HG02588 (cell line): ENCODE results near the gene R3HDM2.

Experiments
- ATAC-seq: cut with Tn5 transposase; IDR thresholded peaks from one replicate; pipeline ENCODE4 v1.9.1; 2021; ENCODE audit warnings: mild to moderate bottlenecking, moderate library complexity; ENCODE audit not compliant: unreplicated experiment

R3HDM2 gene

DNA sequence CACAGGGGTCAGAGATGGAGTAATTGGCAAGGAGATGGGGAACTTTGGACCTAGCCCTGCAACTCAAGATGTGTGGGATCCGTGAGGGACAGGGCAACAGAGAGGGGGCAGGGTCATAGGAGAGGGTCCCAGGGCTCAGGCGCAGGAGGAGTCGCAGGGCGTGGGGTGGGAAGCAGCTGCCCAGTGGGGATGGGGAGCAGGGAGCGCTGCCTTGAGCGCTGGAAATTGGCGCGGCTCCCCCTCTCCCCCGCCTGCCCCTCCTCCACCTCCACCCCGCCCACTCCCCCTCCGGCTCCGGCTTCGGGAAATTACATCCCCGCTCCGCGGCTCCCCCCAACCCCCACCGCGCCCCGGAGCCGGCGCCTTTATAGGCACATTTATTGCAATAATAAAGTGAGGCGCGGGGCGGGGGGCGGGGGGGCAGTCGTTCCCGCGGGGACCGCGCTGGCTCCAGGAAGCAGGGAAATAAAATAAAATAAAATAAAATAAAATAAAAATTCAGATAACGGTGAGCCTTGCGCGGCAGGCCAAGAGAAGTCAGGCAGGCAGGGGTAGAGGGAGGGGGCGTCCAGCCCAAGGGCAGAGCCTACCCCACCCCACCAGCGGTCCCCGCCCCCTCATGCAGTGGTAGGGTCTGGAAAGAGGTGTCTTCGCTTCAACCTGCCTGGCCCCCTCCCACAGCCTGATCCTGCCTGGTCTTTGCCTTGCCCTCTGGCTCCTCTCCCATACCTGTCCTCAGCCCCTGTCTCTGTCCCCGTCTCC is 210.7 kb downstream of the R3HDM2 start:
- ATAC-seq: no peak

DNA sequence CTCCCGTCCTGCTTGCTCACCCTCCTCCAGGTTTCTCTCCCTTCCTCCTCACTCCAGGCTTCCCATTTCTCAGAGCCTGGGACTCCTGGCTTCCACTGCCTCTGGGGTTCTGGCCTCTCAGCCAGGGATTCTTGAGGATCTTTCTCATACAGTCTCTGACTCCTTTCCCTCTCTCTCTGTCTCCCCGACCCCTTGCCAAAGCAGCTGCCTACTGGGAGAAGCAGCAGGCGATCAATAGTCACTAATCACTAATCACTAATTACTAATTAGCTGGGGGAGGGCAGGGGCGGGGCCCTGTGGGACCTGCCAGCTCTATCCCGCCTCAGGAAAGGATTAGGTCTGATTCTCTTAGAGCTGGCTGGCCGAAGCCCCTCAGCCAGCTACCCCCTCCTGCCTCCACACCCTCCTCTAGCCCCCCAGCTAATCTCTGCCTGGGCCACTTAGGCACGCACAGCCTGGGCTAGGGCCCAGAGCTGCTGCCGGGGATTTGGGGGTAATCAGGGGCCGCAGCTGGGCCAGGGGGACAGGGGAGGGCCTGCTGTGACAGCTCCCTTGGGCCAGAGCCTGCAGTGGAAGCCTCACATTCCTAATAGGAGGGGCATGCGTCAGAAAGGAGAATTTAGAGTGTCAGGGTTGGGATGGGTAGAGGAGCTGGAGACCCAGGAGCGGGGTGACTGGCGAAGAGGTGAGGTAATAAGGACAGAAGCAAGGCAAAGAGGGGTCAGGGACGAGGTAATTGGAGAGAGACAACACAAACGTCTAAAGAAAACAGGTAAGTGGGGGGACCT is 211.4 kb downstream of the R3HDM2 start:
- no peak for ATAC-seq

DNA sequence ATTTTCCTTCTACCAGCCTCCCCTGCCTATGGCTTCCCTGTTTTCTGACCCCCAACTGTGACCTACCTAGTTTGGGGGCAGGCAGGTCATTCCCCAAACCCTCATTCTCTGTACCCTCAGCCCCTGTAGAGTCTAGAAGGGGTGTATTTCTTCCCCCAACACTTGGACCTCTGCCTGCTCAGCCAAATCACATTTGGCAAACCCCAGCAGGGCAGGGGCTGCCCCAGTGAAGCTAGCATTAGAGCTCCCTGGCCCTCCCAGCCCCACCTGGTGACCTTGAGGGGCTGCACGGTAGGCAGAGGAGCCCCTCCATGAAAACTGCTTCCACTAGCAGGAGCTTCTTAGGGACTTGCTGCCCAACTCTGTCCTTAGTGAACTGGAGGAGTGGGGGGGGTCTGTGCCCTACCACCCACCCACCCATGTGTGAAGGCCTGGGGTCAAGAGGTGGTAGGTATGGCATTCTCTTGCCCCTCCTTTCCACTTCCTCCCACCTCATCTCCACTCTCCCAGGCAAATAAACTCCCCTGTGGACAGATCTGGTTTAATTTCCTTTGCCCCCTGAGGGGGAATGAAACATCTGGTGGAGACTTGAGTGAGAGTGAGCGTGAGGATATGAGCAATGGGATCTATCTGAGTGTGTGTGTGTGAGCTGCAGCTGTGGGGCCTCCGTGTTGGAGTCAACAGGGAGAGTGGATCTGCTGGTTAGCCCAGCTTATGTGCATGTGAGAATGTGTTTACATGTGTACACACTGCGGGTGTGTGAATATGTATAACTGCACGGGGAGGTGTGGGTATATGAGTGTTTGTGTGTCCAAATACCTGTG is 212.6 kb downstream of the R3HDM2 start:
- no peak for ATAC-seq

DNA sequence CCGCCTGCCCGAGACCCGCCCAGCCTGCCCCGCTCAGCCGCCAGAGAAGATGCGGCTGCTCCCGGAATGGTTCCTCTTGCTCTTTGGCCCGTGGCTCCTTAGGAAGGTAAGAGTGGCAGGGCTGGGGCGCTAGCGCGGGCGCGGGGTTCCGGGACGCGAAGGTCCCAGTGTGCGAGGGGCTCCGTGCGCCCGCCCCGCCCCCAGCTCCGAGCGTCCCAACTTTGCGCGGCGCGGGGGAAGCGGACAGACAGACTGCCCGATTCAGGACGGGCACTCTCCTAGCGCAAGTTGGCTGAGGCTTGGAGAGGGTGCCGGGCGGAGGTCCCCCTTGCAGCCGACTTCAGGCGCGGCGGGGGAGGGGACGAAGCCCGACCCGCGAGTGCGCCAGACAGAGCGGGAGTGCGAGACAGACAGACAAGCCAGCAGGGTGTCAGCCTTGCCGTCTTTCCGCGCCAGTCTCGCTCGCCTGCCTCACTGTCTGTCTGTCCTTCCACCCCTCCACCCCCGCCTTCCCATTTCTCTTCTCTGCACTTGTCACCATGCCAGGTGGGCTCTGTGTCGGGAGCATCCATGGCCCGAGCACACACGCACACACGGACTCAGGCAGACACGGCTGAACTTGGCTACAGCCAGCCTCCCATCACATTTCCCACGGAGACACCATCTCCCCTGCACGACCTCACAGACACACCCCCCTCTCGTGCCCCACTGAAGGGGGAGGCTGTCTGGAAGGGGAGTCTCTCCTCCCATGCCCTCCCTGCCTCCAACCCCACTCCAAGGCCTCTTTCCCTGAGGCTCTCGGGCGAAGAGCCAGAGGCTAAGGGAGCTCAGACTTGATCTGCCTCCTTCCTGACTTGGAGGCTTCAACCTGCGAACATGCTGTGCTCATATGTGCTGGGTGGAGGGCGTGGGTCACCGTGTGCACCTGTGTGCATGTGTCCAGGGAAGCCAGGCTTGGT is 213.6 kb downstream of the R3HDM2 start:
- ATAC-seq: no peak

DNA sequence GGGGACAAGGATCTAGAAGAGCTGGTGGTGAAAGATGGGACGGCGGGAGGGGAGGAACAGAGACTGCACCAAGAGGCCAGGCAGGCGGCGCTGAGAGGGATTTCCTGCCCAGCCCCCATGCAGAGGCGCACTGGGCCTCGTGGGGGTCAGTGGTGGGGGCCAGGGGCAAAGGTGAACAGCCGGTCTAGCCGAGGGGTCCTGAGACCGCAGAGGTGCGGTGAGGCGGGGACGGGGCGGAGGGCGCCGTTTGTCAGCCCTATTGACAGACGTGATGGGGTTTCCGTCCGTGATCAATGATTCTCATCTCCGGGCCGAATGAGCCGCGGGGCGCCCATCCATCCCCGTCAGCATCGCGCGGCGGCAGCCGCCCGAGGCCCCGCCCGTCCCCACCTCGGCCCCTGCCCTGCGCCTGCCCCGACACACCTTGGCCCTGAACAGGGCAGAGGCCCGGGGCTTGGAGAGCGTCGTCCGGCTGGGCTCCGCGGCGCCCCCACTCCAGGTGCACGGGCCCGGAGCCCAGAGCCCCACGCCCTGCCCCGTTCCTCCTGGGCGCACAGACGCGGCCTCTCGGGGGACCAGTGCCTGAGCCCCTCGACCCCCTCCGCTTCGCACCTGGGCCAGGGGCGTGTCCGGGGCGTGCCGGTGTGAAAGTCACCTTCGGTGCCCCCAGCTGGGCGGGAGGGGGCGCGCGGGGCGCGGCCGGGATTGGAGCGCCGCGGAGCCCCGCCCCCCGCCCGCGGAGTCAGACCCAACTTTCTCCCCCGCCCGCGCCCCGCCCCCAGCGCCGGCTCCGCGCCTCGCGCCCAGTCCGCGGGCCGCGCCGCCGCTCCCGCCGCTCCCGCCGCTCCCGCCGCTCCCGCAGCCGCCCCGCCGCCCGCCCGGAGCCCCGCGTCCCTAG is 214.6 kb downstream of the R3HDM2 start, which contains the start of gene NXPH4:
TSS of gene NXPH4 (plus strand) at position 781 of the 898 bp plus-strand sequence. CDS start 176 bp downstream, outside the sequence.
- ATAC-seq: no peak

DNA sequence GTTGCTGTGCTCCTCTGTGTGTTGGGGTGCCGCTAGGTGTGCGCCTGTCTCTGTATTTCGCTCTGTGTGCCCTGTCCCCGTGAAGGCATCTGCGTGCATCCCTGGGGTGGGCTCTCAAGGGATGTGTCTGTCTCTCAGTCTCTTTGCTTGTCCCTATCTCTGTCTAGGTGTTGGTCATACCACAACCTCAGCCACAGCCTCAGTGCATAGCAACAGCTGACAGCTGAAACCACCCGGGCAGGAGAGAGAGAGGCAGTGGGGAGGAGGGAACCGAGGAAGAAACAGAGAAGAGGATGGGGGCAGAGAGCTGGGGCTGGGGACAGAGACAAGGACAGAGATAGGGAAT is 215.2 kb downstream of the R3HDM2 start:
- ATAC-seq: peak; percentile 39

DNA sequence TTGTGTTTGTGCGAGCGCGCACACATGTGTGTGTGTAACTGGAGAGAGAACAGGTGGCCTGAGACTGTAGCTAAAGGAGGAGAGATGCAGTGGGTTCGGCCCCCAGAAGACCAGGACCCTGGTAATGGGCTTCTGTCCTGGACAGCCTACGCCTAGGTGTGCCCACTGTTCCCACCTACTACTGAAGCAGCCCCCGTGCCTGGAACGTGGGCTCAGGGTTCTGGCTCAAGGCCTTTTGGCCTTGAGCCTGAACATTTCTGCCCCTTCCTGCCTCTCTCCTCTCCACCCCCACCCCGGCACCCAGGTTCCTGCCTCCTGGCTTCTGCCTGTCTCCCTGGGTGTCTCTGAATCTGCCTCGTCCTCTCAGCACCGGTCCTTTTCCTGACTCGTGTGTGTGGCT is 215.8 kb downstream of the R3HDM2 start:
- no peak for ATAC-seq

DNA sequence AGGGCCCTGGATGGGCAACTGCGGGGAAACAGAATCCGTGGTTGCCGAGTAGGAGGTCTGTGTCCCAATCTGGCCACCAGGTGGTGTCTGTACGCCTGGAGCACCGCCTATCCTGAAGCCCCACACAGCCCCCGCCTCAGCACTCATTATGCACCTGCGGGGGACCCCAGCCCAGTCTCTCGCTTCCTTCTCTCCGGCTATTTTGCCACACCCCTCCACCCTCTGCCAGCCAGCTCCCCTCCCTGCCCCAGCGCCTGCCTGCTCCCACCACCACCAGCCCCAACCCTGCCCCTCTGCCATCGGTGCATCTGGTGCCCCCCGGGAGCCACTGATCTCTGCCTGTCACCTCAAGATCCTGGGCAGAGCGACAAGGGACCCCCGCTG is 216.5 kb downstream of the R3HDM2 start:
- peak; percentile 42 for ATAC-seq

DNA sequence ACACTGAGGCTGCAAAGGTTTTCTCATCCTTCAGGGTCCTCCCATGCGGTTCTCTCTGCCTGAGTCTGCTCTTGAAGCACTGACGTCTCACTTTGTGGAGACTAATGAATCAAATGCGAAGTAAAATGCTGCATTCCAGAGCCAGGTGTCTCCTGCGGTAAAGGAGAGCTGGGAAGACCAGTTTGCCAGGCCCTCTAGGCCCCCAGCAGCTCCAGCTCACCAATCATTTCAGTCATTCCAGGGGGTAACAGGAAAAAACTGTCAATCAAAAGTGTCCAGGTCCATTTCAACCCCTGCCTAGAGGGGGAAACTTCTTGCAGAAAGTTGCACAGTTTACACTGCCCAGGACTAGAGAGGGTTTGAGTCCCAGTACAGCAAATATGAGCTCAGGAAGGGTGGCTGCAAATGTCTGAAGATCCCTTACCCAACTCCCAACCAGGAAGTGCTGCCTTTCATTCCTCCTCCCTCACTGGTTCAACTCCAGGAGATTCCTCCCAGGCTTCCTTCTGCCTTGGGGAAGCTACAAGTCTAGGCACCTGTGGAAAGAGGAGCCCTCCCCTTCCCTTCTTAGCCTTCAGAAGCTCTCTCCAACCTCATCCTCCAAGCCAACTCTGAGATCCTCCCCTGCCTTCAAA is 217.0 kb downstream of the R3HDM2 start:
- no peak for ATAC-seq

DNA sequence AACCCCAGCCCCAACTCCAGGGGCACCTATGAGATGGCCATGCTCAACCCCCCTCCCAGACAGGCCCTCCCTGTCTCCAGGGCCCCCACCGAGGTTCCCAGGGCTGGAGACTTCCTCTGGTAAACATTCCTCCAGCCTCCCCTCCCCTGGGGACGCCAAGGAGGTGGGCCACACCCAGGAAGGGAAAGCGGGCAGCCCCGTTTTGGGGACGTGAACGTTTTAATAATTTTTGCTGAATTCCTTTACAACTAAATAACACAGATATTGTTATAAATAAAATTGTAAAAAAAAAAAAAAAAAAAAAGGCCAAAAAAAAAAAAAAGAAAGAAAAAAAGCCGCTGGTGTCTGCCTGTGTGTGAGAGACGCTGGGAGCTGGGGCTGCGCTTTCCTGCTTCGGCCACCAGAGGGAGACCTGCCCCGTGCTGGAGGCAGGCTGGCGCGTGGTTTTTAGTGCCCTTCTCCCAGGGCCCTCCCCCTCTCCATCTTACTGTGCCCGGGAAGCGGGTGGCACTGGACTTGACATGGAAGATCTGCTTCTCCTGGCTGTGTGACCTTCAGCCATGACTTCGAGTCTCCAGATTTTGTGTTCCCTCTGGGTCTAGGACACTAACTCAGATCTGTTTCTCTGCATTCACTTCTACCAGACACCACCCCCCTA is 217.7 kb downstream of the R3HDM2 start:
- no peak for ATAC-seq

DNA sequence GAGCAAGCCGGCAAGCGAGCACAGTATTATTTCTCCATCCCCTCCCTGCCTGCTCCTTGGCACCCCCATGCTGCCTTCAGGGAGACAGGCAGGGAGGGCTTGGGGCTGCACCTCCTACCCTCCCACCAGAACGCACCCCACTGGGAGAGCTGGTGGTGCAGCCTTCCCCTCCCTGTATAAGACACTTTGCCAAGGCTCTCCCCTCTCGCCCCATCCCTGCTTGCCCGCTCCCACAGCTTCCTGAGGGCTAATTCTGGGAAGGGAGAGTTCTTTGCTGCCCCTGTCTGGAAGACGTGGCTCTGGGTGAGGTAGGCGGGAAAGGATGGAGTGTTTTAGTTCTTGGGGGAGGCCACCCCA is 218.2 kb downstream of the R3HDM2 start:
- ATAC-seq: no peak

DNA sequence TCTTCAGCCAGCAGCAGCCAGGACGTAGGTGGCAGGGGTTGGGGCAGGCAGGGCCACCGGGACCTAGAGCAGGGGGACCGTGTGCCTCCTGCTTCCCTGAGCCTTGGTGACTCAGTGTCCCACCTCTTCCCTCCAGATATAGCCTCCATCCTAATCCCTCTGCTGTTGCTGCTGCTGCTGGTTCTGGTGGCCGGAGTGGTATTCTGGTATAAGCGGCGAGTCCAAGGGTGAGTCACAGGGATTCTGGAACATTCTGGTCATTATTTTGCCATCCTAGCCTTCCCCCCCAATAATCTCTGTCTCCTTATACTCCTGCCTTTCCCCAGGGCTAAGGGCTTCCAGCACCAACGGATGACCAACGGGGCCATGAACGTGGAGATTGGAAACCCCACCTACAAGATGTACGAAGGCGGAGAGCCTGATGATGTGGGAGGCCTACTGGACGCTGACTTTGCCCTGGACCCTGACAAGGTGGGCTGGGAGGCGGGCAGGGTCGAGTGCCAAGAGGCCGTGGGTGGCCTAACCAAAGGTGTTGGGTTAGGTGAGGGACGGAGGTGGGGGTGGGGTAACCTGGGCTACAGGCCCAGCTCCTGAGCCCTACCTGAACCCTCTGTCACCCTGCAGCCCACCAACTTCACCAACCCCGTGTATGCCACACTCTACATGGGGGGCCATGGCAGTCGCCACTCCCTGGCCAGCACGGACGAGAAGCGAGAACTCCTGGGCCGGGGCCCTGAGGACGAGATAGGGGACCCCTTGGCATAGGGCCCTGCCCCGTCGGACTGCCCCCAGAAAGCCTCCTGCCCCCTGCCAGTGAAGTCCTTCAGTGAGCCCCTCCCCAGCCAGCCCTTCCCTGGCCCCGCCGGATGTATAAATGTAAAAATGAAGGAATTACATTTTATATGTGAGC is 218.8 kb downstream of the R3HDM2 start:
- ATAC-seq: no peak

DNA sequence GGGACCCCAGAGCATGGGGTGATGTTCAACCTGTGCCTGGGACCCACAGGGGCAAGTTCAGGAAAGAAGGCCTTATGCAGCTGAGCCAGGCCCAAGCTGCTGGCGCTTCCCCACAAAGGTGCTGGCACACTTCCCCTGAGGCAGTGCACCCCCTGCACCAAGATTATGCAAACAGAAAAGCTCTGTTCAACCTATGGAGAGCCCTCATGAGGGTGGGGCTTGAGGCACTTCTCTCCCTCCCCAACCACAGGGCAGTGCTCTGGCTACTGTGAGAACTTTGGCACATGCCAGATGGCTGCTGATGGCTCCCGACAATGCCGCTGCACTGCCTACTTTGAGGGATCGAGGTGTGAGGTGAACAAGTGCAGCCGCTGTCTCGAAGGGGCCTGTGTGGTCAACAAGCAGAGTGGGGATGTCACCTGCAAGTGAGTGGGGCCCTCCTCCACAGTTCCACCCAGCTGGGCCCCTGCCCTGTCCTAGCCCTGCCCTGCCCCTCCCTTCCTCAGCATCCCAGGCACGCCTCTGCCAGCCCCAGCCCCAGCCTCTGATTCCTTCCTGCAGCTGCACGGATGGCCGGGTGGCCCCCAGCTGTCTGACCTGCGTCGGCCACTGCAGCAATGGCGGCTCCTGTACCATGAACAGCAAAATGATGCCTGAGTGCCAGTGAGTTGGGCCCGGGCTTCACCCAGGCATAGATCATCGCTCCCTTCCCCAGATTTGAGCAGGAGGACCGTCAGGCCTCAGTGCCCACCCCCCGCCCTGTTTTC is 219.7 kb downstream of the R3HDM2 start:
- ATAC-seq: no peak

DNA sequence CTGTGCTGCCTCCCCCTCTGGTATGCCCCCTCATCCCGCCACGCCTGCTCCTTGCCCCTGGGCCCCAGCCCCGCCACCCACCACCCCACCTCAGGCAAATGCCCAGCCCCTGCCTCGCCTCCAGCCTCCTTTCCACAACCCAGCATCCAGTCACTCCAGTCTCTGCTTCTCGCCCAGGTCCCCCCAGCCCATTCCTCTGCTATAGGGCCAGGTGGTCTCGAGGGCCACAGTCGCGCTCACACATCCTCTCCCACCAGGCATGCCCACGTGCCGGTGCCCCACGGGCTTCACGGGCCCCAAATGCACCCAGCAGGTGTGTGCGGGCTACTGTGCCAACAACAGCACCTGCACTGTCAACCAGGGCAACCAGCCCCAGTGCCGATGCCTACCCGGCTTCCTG is 220.4 kb downstream of the R3HDM2 start:
- no peak for ATAC-seq

DNA sequence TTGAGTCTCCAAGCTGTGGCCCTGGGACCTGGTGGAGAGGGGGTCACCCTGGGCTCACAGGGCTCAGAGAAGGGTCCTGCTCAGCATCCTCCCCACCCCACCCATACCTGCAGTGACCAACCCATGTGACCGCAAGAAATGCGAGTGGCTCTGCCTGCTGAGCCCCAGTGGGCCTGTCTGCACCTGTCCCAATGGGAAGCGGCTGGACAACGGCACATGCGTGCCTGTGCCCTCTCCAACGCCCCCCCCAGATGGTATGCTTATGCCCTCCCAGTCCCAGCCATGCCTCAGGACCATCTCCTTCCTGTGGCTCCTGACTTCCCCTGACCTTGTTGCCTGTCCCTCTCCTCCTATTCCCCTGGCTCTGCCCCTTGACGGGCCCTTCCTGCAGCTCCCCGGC is 220.9 kb downstream of the R3HDM2 start:
- no peak for ATAC-seq

DNA sequence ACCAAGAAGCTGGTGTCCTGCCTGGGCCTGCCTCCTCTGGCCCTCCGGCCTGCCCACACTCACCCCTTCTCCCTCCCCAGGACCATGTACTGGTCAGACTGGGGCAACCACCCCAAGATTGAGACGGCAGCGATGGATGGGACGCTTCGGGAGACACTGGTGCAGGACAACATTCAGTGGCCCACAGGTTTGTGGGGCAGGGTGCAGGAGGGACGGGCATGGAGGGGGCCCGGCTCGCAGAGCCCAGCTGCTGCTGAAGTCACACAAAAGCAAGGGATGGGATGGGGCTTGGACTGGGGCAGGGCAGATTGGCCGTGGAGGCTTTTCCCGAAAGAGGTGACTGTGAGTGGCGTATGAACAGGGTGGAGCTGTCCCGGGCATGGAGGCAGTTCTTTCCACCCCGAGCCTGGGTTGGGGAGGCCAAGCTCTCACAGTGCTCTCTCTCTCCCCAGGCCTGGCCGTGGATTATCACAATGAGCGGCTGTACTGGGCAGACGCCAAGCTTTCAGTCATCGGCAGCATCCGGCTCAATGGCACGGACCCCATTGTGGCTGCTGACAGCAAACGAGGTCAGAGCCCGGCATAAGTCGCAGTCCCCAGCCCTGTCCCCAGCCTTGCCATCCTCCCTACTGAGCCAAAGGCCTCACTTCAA is 222.1 kb downstream of the R3HDM2 start:
- ATAC-seq: no peak
